ENCODE data around the gene EFNA5. TPM values are rescaled to one million over a fixed set of nuclear protein-coding genes. Genes with fewer than 3 reads are reported as not detected.
A peak's percentile ranks its signal among the peaks of the same experiment; 100 is the strongest.

Gene EFNA5
- polyA plus RNA-seq, 3 donors: 0.01 TPM; not detected in 2

DNA sequence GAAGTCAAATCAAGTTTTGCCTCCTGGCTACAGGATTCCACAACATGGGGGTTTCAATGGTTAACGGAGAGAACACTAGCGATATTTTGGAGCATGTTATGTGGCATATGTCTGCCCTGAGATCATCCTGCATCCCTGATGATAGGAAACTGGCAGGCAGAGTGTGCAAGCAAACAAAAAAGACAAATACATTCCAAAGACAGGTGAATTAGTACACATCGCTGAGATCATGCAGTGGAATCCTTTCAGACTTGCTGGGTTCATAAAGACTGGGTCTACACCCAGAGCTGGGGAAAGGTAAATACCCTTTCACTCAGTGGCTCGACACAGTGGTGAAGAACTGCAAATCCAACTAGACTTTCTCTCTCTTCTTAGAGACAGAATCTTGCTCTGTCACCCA is 286.5 kb downstream of the EFNA5 start:
- Histone ChIP-seq H2AFZ (ENCODE audit: insufficient read depth, low read depth, low read length, poor library complexity, severe bottlenecking) (no peak overlapping the region), H3K9ac (ENCODE audit: insufficient read depth, low read length, poor library complexity, severe bottlenecking) (no peak overlapping the region), H3K79me2 (ENCODE audit: insufficient read depth, low read length) (no peaks in the 10 kb centered on the region), H3K36me3 (replicated peaks in 1 of 2; ENCODE audit: control insufficient read depth in 1 of 2, insufficient read depth in 2 of 2, low read length in 2 of 2) (no peaks in the 10 kb centered on the region), H3K9me3 (replicated peaks in 1 of 2; ENCODE audit: control insufficient read depth in 1 of 2, insufficient read depth in 1 of 2, low read length in 2 of 2) (no peaks in the 10 kb centered on the region), H4K20me1 (ENCODE audit: insufficient read depth, low read length) (no peaks in the 10 kb centered on the region), H3K27me3 (ENCODE audit: control insufficient read depth in 2 of 2, insufficient read depth in 2 of 2, low read length in 2 of 2) (no peaks in the 10 kb centered on the region), H3K4me3 (replicated peaks in 1 of 3; ENCODE audit: low read depth in 2 of 3, low read length in 3 of 3) (no peak overlapping the region), H3K4me2 (replicated peaks; ENCODE audit: extremely low read depth, low read length, poor library complexity, severe bottlenecking) (no peak overlapping the region), H3K4me1 (ENCODE audit: control insufficient read depth in 1 of 2, insufficient read depth in 2 of 2, low read length in 2 of 2) (peaks cover 20 to 26% of the 10 kb centered on the region in 2 donors), H3K27ac (ENCODE audit: low read depth in 1 of 2, low read length in 2 of 2) (no peak overlapping the region)
- TF ChIP-seq, protein P1, sequence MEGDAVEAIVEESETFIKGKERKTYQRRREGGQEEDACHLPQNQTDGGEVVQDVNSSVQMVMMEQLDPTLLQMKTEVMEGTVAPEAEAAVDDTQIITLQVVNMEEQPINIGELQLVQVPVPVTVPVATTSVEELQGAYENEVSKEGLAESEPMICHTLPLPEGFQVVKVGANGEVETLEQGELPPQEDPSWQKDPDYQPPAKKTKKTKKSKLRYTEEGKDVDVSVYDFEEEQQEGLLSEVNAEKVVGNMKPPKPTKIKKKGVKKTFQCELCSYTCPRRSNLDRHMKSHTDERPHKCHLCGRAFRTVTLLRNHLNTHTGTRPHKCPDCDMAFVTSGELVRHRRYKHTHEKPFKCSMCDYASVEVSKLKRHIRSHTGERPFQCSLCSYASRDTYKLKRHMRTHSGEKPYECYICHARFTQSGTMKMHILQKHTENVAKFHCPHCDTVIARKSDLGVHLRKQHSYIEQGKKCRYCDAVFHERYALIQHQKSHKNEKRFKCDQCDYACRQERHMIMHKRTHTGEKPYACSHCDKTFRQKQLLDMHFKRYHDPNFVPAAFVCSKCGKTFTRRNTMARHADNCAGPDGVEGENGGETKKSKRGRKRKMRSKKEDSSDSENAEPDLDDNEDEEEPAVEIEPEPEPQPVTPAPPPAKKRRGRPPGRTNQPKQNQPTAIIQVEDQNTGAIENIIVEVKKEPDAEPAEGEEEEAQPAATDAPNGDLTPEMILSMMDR (IDR thresholded peaks at IDR 0.05): no peak
- H3K27ac Mint-ChIP-seq: peak overlapping the region in 1 of 7 donors; percentile 24
- intact Hi-C loops (cut with micrococcal nuclease): loop anchor here in 1 of 2 donors (10.0 kb wide), 1 partner anchor 79 kb away; no protein-coding TSS in a partner anchor
- H3K4me1 Mint-ChIP-seq: peaks cover 26% of the 10 kb centered on the region
- WGBS (ENCODE audit: insufficient coverage): 75% methylated on average over 2 of the region's 4 CpGs
- H3K36me3 Mint-ChIP-seq: no peaks in the 10 kb centered on the region
- H3K27me3 Mint-ChIP-seq (ENCODE audit: low read depth in 3 of 3): peaks cover 0 to 4% (median 0%) of the 10 kb centered on the region in 3 donors
- peaks cover 0 to 3% (median 0%) of the 10 kb centered on the region in 7 donors for H3K9me3 Mint-ChIP-seq
- H3K4me3 Mint-ChIP-seq: no peak overlapping the region
- no peak for DNase-seq

DNA sequence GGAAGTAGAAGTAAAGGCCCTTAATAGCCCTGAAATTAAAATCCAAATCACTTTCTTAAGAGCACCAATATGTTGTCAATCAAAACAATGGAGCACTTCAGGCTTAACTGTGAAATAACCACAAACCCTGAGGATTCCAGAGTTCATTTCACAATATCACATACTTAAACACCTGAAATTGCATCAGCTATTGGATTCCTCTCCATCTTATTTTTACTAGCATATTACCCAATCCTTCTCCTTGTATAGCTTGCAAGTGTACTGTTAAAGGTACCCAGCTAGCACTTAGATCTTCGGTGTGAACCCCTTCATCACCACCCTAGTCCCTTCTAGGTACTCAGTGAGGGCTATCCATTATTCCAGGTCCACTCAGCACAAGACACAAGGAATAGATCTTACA is 287.3 kb downstream of the EFNA5 start:
- intact Hi-C loops (cut with micrococcal nuclease): loop anchor here in 1 of 2 donors (10.0 kb wide), 1 partner anchor 79 kb away; no protein-coding TSS in a partner anchor
- peaks cover 0 to 3% (median 0%) of the 10 kb centered on the region in 7 donors for H3K9me3 Mint-ChIP-seq

More for the DNA sequence above, 287.3 kb downstream of the EFNA5 start:
- DNase-seq: no peak
- Histone ChIP-seq H3K4me2 (replicated peaks; ENCODE audit: extremely low read depth, low read length, poor library complexity, severe bottlenecking) (no peak overlapping the region), H3K9me3 (replicated peaks in 1 of 2; ENCODE audit: control insufficient read depth in 1 of 2, insufficient read depth in 1 of 2, low read length in 2 of 2) (no peaks in the 10 kb centered on the region), H4K20me1 (ENCODE audit: insufficient read depth, low read length) (no peaks in the 10 kb centered on the region), H3K27me3 (ENCODE audit: control insufficient read depth in 2 of 2, insufficient read depth in 2 of 2, low read length in 2 of 2) (no peaks in the 10 kb centered on the region), H3K4me3 (replicated peaks in 1 of 3; ENCODE audit: low read depth in 2 of 3, low read length in 3 of 3) (no peak overlapping the region), H3K79me2 (ENCODE audit: insufficient read depth, low read length) (no peaks in the 10 kb centered on the region), H3K4me1 (ENCODE audit: control insufficient read depth in 1 of 2, insufficient read depth in 2 of 2, low read length in 2 of 2) (peaks cover 12 to 18% of the 10 kb centered on the region in 2 donors), H3K27ac (ENCODE audit: low read depth in 1 of 2, low read length in 2 of 2) (no peak overlapping the region), H2AFZ (ENCODE audit: insufficient read depth, low read depth, low read length, poor library complexity, severe bottlenecking) (no peak overlapping the region), H3K9ac (ENCODE audit: insufficient read depth, low read length, poor library complexity, severe bottlenecking) (no peak overlapping the region), H3K36me3 (replicated peaks in 1 of 2; ENCODE audit: control insufficient read depth in 1 of 2, insufficient read depth in 2 of 2, low read length in 2 of 2) (no peaks in the 10 kb centered on the region)
- TF ChIP-seq, protein P1 (IDR thresholded peaks at IDR 0.05): no peak
- no CpG with 5 or more reads among the region's 1 CpG for WGBS (ENCODE audit: insufficient coverage)
- Mint-ChIP-seq H3K27me3 (ENCODE audit: low read depth in 3 of 3) (peaks cover 0 to 2% (median 0%) of the 10 kb centered on the region in 3 donors), H3K27ac (no peak overlapping the region), H3K36me3 (no peaks in the 10 kb centered on the region), H3K4me1 (peaks cover 18% of the 10 kb centered on the region), H3K4me3 (no peak overlapping the region)

All from CD14-positive monocyte (primary cell).